K562 (cell line): ENCODE results near the gene ARID5B. TPM values are rescaled to one million over a fixed set of nuclear protein-coding genes. Genes with fewer than 3 reads are reported as not detected.
A peak's percentile ranks its signal among the peaks of the same experiment; 100 is the strongest.

Experiments
- CTCF ChIP-seq, 3 experiments: IDR thresholded peaks in 2 of 3; conservative IDR thresholded peaks in 1 of 3; 2 replicates each; pipeline ENCODE4 v1.5.1; 2011 to 2012; ENCODE audit warnings: low read length in 3 of 3, mild to moderate bottlenecking in 3 of 3, control low read depth in 2 of 3, improper control_type of control experiment in 1 of 3, inconsistent platforms in 1 of 3, low read depth in 1 of 3, mixed read lengths in 1 of 3, moderate library complexity in 1 of 3; ENCODE audit not compliant: insufficient read depth in 2 of 3
- MLX ChIP-seq, 2 experiments: fragments of 450-650 bp in 1 of 2; sonication (generic) in 1 of 2; formaldehyde crosslinking; conservative IDR thresholded peaks; 2 replicates each; pipeline versions ENCODE4 v1.4.0 to v1.8.1; 2020 to 2022; ENCODE audit warnings: mild to moderate bottlenecking in 1 of 2, missing genetic modification reagents in 1 of 2
- NR1H2 ChIP-seq: sonication (generic); formaldehyde crosslinking; IDR thresholded peaks from 2 replicates; pipeline ENCODE4 v1.4.0; 2020; ENCODE audit warnings: mild to moderate bottlenecking, missing genetic modification reagents
- SAFB2 ChIP-seq: fragments of 200-400 bp; formaldehyde crosslinking; IDR thresholded peaks from 2 replicates; pipeline ENCODE4 v1.6.1; 2018; ENCODE audit warnings: borderline replicate concordance, low read length, low read depth, moderate library complexity; ENCODE audit not compliant: severe bottlenecking
- TCF7L2 ChIP-seq: fragments of 150-350 bp; IDR thresholded peaks from 2 replicates; pipeline ENCODE4 v1.6.1; 2016; ENCODE audit warnings: low read depth, mild to moderate bottlenecking, low read length, moderate library complexity
- TEAD4 ChIP-seq, 2 experiments: sonication (generic) in 1 of 2; formaldehyde crosslinking in 1 of 2; IDR thresholded peaks; 2 replicates each; pipeline versions ENCODE4 v1.6.1 to v1.8.0; 2012 to 2022; ENCODE audit warnings: borderline replicate concordance in 1 of 2, inconsistent platforms in 1 of 2, low read length in 1 of 2, mild to moderate bottlenecking in 1 of 2, missing genetic modification reagents in 1 of 2
- ZNF146 ChIP-seq: IDR thresholded peaks from one replicate; pipeline ENCODE4 v1.6.1; 2018; ENCODE audit warnings: missing compliant biosample characterization; ENCODE audit not compliant: unreplicated experiment
- ZNF232 ChIP-seq: sonication (generic); formaldehyde crosslinking; IDR thresholded peaks from 2 replicates; pipeline ENCODE4 v1.8.0; 2022; ENCODE audit warnings: mild to moderate bottlenecking, missing genetic modification reagents
- ZNF277 ChIP-seq: fragments of 250-450 bp; sonication (Bioruptor Pico); IDR thresholded peaks from 2 replicates; pipeline ENCODE4 v1.8.0; 2022; ENCODE audit warnings: inconsistent platforms, mild to moderate bottlenecking, moderate library complexity, borderline replicate concordance
- ZNF318 ChIP-seq, 2 experiments: fragments of 450-650 bp; IDR thresholded peaks; 2 replicates each; pipeline ENCODE4 v1.6.1; 2016; ENCODE audit warnings: mild to moderate bottlenecking in 2 of 2, borderline replicate concordance in 1 of 2, low read depth in 1 of 2, moderate library complexity in 1 of 2
- ZNF717 ChIP-seq: fragments of 250-450 bp; sonication (Bioruptor Pico); IDR thresholded peaks from 2 replicates; pipeline ENCODE4 v1.5.0; 2021
- ZZZ3 ChIP-seq: fragments of 450-650 bp; IDR thresholded peaks from 2 replicates; pipeline ENCODE4 v1.6.1; 2016; ENCODE audit warnings: antibody characterized with exemption, mild to moderate bottlenecking, moderate library complexity
- polyA plus RNA-seq, 8 experiments: library from polyadenylated mRNA; depleted of rRNA in 4 of 8; stranded (reverse) in 5 of 8; unstranded in 3 of 8; fragments of >200 nt; fragmentation: Nextera tagmentation in 2 of 8; fragmentation: Illumina TruSeq in 1 of 8; extraction: Ambion mirVana in 2 of 8; extraction: Trizol in 1 of 8; gene quantifications; 2 replicates each; pipeline versions ENCODE4 v1.2.1 to v1.2.3, GENCODE V29; 2011 to 2014; ENCODE audit warnings: inconsistent platforms in 1 of 8, missing spikeins in 1 of 8
- total RNA-seq, 7 experiments: library from RNA; depleted of rRNA in 6 of 7; stranded (reverse); fragments of >200 nt in 6 of 7; fragmentation: Illumina TruSeq in 2 of 7; extraction: Trizol in 2 of 7; gene quantifications; 2 replicates each; pipeline versions ENCODE4 v1.2.1 to v1.2.3, GENCODE V29; 2011 to 2021; ENCODE audit warnings: low replicate concordance in 1 of 7

The ARID5B gene
- total and polyA plus RNA-seq, 9 of the 15 experiments (the other 6 are each of a cell fraction or from before 2014, with no cell fraction given): 0.48 to 1.6 (median 0.80) TPM

- TF ChIP-seq TEAD4 (IDR thresholded peaks at IDR 0.05; ENCODE audit: low read length): peak; percentile 15; the same call in 1 of the 2 replicates
- no peak for TF ChIP-seq TEAD4 (CRISPR knock-in tag; IDR thresholded peaks at IDR 0.05; ENCODE audit: borderline replicate concordance)
- TF ChIP-seq ZNF232 (CRISPR knock-in tag): no peak
- peak; percentile 33 to 47 (median 38); a peak in 5 of 6 replicates for TF ChIP-seq CTCF (IDR thresholded peaks at IDR 0.05 in 2 of 3, conservative IDR thresholded peaks at IDR 0.05 in 1 of 3; ENCODE audit: insufficient read depth in 2 of 3, low read depth in 1 of 3, low read length in 3 of 3)
- TF ChIP-seq ZNF717: no peak
- TF ChIP-seq MLX (CRISPR knock-in tag; conservative IDR thresholded peaks at IDR 0.05): no peak
- TF ChIP-seq ZNF146 (CRISPR knock-in tag): no peak
- TF ChIP-seq ZZZ3: no peak
- no peak for TF ChIP-seq NR1H2 (CRISPR knock-in tag)
- TF ChIP-seq ZNF277 (CRISPR knock-in tag): no peak
- TF ChIP-seq ZNF318 (IDR thresholded peaks at IDR 0.05; ENCODE audit: borderline replicate concordance in 1 of 2, low read depth in 1 of 2): no peak
- no peak for TF ChIP-seq SAFB2
- no peak for TF ChIP-seq TCF7L2
Observed at GRCh38 chr10:61897671-61898434, 3.6 kb upstream of the ARID5B start (continued).
